A549 (cell line): Measurements from ENCODE around the gene PGF.

Experiments used
- EP300 ChIP-seq, 2 experiments: fragments of >200 bp; sonication (Bioruptor Twin); formaldehyde crosslinking; IDR thresholded peaks; 2 replicates in 1 of 2; 3 replicates in 1 of 2; pipeline ENCODE4 v1.6.1; 2016 to 2017
- HOXB13 ChIP-seq: fragments of 250-450 bp; sonication (Bioruptor Pico); IDR thresholded peaks from 2 replicates; pipeline ENCODE4 v1.5.0; 2020; ENCODE audit warnings: low read depth, mild to moderate bottlenecking, moderate library complexity
- KDM5A ChIP-seq: fragments of 200-600 bp; sonication (generic); IDR thresholded peaks from 2 replicates; pipeline ENCODE4 v1.6.1; 2016; ENCODE audit warnings: antibody characterized with exemption, mild to moderate bottlenecking
- POLR2A ChIP-seq: IDR thresholded peaks from 2 replicates; pipeline ENCODE4 v1.6.1; 2012; ENCODE audit warnings: mild to moderate bottlenecking, low read length
- SMC3 ChIP-seq: fragments of >200 bp; sonication (Bioruptor Twin); formaldehyde crosslinking; IDR thresholded peaks from 3 replicates; pipeline ENCODE4 v1.6.1; 2018; ENCODE audit warnings: inconsistent platforms
- TF ChIP-seq, protein P1 (sequence below): fragments of 200-600 bp; sonication (generic); IDR thresholded peaks from 2 replicates; pipeline ENCODE4 v1.6.1; 2016; ENCODE audit warnings: antibody characterized with exemption, mild to moderate bottlenecking, moderate library complexity
- TF ChIP-seq, protein P2 (sequence below): fragments of >200 bp; sonication (Bioruptor Twin); formaldehyde crosslinking; IDR thresholded peaks from 3 replicates; pipeline ENCODE4 v1.5.1; 2016
- TF ChIP-seq, protein P3 (sequence below): IDR thresholded peaks from 2 replicates; pipeline ENCODE4 v1.6.1; 2012

DNA sequence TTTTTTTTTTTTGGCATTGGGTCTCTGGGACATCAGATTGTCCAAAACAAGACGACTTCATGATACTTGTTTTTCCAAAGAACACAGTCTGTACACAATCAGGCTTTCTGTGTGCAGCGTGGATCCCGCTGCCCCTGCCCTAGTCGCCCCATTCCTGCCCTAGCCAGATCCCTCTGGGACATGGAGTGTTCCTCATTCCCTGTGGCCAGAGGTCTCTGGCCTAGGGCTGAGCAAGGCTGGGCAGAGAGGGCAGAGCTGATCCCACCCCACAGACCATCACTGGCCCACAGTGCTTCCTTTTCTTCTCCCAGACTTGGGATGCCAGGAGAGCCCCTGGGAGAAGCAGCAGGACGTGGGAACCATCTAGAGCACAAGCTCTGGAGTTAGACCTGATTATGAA lies 26.4 kb upstream of the PGF start:
- TF ChIP-seq, protein P1, sequence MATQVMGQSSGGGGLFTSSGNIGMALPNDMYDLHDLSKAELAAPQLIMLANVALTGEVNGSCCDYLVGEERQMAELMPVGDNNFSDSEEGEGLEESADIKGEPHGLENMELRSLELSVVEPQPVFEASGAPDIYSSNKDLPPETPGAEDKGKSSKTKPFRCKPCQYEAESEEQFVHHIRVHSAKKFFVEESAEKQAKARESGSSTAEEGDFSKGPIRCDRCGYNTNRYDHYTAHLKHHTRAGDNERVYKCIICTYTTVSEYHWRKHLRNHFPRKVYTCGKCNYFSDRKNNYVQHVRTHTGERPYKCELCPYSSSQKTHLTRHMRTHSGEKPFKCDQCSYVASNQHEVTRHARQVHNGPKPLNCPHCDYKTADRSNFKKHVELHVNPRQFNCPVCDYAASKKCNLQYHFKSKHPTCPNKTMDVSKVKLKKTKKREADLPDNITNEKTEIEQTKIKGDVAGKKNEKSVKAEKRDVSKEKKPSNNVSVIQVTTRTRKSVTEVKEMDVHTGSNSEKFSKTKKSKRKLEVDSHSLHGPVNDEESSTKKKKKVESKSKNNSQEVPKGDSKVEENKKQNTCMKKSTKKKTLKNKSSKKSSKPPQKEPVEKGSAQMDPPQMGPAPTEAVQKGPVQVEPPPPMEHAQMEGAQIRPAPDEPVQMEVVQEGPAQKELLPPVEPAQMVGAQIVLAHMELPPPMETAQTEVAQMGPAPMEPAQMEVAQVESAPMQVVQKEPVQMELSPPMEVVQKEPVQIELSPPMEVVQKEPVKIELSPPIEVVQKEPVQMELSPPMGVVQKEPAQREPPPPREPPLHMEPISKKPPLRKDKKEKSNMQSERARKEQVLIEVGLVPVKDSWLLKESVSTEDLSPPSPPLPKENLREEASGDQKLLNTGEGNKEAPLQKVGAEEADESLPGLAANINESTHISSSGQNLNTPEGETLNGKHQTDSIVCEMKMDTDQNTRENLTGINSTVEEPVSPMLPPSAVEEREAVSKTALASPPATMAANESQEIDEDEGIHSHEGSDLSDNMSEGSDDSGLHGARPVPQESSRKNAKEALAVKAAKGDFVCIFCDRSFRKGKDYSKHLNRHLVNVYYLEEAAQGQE, result no peak
- TF ChIP-seq, protein P2, sequence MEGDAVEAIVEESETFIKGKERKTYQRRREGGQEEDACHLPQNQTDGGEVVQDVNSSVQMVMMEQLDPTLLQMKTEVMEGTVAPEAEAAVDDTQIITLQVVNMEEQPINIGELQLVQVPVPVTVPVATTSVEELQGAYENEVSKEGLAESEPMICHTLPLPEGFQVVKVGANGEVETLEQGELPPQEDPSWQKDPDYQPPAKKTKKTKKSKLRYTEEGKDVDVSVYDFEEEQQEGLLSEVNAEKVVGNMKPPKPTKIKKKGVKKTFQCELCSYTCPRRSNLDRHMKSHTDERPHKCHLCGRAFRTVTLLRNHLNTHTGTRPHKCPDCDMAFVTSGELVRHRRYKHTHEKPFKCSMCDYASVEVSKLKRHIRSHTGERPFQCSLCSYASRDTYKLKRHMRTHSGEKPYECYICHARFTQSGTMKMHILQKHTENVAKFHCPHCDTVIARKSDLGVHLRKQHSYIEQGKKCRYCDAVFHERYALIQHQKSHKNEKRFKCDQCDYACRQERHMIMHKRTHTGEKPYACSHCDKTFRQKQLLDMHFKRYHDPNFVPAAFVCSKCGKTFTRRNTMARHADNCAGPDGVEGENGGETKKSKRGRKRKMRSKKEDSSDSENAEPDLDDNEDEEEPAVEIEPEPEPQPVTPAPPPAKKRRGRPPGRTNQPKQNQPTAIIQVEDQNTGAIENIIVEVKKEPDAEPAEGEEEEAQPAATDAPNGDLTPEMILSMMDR, result no peak
- TF ChIP-seq POLR2A (no peak), HOXB13 (CRISPR knock-in tag) (no peak), SMC3 (no peak), KDM5A (no peak), EP300 (IDR thresholded peaks at IDR 0.05) (no peak)
- TF ChIP-seq, protein P3, sequence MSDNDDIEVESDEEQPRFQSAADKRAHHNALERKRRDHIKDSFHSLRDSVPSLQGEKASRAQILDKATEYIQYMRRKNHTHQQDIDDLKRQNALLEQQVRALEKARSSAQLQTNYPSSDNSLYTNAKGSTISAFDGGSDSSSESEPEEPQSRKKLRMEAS, result no peak
